HG03571 (cell line): ENCODE data around the gene HECW1.
"Not testable (repeated sequence)": the region's sequence is repeated elsewhere in the genome, so short reads cannot be mapped to it uniquely, and the experiment has no call there.

Experiments
- ATAC-seq: cut with Tn5 transposase; IDR thresholded peaks from one replicate; pipeline ENCODE4 v1.9.1; 2021; ENCODE audit not compliant: unreplicated experiment

HECW1 gene

GRCh38 chr7:43111630-43112458 lies 603 bp upstream of the HECW1 start:
- ATAC-seq, result no peak

- no peak for ATAC-seq
Measured at GRCh38 chr7:43112941-43113621, 634 bp downstream of the HECW1 start.

DNA sequence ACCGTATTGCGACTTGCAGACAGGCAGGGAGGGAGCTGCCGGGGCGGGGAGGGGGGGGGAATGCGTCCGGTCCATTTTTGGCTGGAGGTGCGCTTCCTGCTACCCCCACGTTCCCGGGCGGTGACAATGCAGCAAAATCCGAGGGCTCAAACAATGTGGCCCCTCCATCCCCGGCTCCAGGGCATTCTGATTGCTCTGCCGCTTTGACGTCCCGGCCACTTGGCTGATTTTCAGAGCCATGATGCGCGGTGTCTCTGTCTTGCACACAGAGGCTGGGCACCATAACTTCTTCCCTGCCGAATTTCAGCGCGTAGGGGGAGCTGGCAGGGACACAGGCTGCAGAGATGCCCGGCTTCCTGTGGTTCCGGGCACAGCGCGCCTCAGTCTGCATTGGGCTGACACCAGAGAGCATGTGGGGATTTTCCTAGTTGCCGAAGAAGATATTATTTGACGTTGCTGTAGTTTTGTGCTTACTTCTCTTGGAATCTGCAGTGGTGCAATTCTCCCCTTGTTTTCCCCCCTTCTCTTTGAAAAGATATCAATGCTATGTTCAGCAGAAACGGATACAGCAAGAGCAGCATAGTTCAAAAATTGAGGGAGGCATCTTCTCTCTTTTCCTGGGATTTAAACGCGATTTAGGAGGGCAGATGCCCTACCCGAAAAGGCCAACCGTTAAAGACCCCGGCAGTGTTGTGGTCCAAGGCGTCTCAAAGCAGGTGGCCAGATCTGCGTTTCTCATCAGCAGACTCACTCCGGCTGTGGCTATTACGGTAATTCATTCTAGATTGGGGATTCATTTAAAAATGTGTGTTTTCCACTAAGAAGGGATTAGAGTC lies 1.4 kb downstream of the HECW1 start:
- no peak for ATAC-seq

DNA sequence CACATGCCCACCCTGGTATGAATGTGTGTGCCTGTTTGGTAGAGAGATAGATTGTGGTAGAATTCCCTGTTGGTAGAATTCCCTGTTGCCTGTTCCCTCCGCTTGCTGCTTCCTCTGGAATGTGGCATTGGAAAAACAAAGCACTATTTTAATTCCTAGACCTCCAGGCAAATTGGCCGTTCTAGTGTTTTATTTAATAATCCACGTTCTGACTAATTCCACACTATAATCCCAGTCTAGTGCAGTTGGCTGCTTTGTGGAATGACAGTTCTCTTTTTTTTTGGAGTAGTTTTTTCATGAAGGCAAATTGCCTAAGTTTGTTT lies 2.0 kb downstream of the HECW1 start:
- ATAC-seq, result no peak

DNA sequence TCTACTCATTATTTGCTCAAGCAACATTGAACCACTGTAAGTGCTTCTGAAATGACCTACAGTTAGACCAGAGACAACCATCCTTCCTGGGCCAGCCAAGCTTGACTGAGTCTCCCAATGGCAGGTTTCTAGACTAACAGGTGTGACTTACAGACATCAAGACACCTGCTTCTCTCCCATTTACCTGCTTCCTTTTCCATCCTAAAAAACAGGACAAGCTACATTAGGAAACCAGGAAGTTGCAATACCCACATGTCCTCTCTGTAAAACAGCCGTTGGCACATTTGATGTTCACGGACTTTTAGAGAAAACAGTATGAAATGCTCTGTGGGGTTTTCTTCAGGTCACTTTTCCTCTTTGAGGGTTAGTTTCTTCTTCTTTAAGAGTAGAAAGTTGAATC lies 4.0 kb downstream of the HECW1 start:
- ATAC-seq, result no peak

- ATAC-seq, result no peak
Measured at GRCh38 chr7:43117095-43117494, 4.6 kb downstream of the HECW1 start.

DNA sequence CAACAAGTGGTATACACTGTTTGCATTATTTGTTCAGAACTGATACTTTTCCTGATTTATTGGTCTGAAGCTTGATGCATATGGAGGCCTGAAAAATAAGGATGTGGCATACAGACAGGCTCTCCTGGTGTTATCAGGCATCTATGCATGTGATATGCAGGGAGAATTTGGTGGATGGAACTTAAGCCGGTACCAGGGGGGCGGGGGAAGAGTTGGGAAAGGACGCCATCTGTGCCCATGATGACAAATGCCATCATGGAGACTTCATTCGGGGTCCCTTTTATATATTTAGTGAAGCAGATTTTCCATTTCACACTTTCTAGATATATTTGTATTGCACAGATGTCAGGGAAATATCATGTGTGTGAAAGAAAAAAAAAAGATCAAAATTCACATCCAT lies 5.4 kb downstream of the HECW1 start:
- ATAC-seq, result no peak

DNA sequence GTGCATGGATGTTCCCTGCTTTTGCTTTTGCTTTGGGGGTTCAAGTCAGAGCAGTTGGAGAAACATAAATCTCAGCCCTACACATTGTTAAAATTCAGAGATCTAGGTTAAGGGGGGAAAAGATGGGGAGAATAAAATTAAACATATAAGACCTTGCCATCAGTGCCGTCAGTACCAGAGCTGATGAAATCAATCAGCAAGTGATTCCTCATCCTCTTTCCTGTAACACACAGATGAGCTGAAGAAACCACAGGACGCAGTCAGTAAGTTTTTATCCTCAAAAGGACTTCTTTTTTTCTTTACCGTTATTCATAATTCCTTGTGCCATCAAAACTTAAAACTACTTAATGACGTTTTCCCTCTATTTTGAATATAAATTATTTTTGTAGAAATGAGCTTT lies 5.9 kb downstream of the HECW1 start:
- no peak for ATAC-seq

GRCh38 chr7:43119371-43120075 lies 7.1 kb downstream of the HECW1 start:
- ATAC-seq, result no peak

- no peak for ATAC-seq
Measured at GRCh38 chr7:43121973-43122372, 9.5 kb downstream of the HECW1 start.

GRCh38 chr7:43123457-43123856 lies 11.0 kb downstream of the HECW1 start:
- no peak for ATAC-seq

GRCh38 chr7:43124388-43124787 lies 11.9 kb downstream of the HECW1 start:
- no peak for ATAC-seq

GRCh38 chr7:43130347-43130746 lies 17.9 kb downstream of the HECW1 start:
- ATAC-seq, result no peak

- ATAC-seq, result no peak
Measured at GRCh38 chr7:43135129-43135528, 22.7 kb downstream of the HECW1 start.

DNA sequence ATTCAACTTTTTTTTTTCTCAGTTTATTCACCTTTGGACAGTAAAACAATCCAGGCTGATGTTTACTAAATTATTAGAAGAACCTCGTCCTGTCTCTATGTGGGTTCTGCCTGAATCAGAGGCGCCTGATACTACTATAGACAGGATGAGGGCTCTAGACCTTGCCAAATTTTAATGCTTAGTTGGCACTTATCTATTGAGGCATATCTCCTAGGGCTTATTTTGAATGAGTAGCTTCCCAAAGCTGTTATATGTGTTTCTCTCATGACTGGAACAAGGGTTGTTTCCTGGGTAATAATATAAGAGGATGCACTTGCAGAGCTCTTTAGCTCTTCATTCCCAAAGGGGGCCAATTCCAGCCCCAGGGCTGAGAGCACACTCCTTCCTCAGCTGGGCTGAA lies 23.6 kb downstream of the HECW1 start:
- no peak for ATAC-seq

DNA sequence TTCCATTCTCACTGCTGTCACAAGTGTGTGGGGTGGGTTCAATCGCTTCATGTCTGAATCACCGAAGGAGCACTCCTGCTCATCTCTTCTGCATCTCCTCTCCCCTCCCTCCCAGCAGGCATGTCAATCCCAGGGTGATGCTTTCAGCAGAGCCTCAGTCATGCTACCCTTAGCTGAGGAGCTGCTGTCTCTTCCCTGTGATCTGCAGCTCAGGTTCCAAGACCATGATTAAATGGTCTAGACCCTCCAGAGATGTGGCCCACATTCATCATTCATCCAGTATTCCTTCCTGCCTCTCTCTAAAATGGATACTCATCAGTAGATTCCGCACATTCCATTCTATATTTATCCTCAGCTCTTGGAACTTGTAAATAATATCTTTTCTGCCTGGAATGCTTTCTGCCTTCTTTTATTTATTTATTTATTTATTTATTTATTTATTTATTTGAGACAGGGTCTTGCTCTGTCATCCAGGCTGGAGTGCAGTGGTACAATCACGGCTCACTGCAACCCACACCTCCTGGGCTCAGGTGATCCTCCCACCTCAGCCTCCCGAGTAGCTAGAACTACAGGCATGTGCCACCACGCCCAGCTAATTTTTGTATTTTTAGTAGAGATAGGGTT lies 24.8 kb downstream of the HECW1 start:
- not testable (repeated sequence) for ATAC-seq

GRCh38 chr7:43137811-43138210 lies 25.4 kb downstream of the HECW1 start:
- ATAC-seq, result no peak

GRCh38 chr7:43138710-43139109 lies 26.3 kb downstream of the HECW1 start:
- ATAC-seq, result no peak

DNA sequence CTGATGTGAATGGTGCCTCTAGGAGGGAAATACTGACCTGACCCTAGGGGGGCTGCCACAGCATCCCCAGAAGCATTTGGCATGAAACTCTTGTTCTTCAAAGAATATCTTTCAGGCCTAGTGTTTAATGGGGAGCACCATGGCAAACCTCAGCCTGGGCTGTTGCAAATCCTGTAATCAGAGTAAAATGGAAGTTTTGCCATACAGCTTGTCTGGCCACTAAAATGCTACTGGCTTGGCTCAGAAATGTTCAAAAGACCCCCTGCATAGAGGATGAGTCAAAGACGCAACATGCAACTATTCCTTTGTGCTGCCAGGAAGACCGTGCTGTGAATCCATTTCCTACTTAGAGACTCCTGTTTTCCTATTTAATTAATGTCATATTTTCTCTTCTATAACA lies 26.7 kb downstream of the HECW1 start:
- ATAC-seq, result no peak

DNA sequence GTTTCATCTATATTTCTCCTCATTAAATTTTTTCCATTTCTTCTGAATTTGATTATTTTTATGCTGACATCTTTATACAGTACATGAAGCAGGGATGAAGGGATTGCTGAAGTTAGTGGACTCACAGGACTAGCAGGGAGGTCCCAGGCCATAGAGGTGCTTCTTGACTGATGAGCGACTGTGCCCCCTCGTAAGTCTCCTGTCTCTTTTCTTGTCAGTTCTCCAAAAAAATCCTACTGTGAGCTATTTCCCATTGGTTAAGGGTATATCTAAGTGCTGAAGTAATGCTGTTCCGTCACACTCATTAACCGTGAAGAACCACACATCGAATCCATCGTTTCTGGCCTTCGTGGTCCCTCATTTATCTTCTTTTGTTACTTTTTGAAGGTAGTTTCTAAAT lies 27.7 kb downstream of the HECW1 start:
- ATAC-seq, result no peak

GRCh38 chr7:43141091-43141490 lies 28.6 kb downstream of the HECW1 start:
- ATAC-seq, result no peak
